ENCODE data around the gene KITLG.
A peak's percentile ranks its signal among the peaks of the same experiment; 100 is the strongest.
"Not testable (repeated sequence)": the region's sequence is repeated elsewhere in the genome, so short reads cannot be mapped to it uniquely, and the experiment has no call there.

The KITLG gene, protein sequence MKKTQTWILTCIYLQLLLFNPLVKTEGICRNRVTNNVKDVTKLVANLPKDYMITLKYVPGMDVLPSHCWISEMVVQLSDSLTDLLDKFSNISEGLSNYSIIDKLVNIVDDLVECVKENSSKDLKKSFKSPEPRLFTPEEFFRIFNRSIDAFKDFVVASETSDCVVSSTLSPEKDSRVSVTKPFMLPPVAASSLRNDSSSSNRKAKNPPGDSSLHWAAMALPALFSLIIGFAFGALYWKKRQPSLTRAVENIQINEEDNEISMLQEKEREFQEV

DNA sequence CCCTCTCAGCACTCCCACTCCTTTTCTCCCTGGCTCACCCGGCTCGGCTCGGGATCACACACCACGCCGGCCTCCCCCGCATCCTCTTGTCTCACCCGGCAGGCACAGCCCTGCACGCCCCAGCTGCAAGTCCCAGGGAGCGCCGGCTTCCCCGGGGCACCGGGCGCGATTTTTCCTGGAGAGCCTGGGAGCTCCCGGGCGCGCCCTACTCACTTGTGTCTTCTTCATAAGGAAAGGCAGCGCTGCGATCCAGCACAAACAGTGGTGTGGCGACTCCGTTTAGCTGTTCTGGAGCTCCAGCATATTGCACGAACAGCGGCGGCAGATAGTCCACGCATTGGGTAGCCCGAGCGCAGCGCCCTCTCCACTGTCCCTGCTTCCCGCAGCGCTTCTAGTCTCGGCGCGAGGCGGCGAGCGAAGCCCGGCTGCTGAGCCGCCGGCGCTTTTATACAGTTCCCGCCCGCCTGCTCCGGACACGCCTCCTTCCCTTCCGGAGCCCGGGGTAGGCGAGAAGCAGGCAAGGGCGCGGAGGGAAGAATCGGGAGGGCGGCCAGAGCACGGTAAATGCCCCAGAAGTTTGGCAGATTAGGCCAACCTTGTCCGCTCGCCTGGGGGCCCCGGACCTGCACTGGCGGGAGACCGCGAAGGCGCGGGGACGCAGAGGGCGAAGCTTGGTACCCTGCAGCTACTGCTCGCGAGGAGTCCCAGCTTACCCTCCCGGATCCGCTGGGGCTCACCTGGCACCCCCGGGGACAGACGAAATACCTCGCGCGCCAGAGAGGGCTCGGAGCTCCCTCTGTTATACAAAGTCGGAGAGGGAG lies at the start of gene KITLG:
Gene KITLG (minus strand): TSS at position 421 of the 821 bp plus-strand sequence. CDS start 193 bp downstream, at position 228.
- peak; percentile 80 for DNase-seq (ENCODE audit: extremely low spot score)
- TF ChIP-seq ZNF384 (IDR thresholded peaks at IDR 0.05) (no peak), FOXK2 (IDR thresholded peaks at IDR 0.05) (no peak), HDGF (IDR thresholded peaks at IDR 0.05; ENCODE audit: borderline replicate concordance) (no peak), FOXA1 (IDR thresholded peaks at IDR 0.05) (no peak), L3MBTL2 (conservative IDR thresholded peaks at IDR 0.05) (peak; percentile 80), BHLHE40 (IDR thresholded peaks at IDR 0.05; ENCODE audit: borderline replicate concordance) (no peak), SP1 (IDR thresholded peaks at IDR 0.05) (no peak)
- TF ChIP-seq, protein P1, sequence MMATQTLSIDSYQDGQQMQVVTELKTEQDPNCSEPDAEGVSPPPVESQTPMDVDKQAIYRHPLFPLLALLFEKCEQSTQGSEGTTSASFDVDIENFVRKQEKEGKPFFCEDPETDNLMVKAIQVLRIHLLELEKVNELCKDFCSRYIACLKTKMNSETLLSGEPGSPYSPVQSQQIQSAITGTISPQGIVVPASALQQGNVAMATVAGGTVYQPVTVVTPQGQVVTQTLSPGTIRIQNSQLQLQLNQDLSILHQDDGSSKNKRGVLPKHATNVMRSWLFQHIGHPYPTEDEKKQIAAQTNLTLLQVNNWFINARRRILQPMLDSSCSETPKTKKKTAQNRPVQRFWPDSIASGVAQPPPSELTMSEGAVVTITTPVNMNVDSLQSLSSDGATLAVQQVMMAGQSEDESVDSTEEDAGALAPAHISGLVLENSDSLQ (IDR thresholded peaks at IDR 0.05), result no peak
- ChIA-PET CTCF (interaction anchor here (0.7 to 1.0 kb wide), 4 partner anchors 8 to 1292 kb away, joined by 3 read pairs; no protein-coding TSS in a partner anchor), POLR2A (interaction anchor here (0.9 to 2.1 kb wide), 10 partner anchors 10 to 438 kb away, joined by 3 to 9 read pairs (median 4); partner anchors contain the start of genes CEP290 and TMTC3)

DNA sequence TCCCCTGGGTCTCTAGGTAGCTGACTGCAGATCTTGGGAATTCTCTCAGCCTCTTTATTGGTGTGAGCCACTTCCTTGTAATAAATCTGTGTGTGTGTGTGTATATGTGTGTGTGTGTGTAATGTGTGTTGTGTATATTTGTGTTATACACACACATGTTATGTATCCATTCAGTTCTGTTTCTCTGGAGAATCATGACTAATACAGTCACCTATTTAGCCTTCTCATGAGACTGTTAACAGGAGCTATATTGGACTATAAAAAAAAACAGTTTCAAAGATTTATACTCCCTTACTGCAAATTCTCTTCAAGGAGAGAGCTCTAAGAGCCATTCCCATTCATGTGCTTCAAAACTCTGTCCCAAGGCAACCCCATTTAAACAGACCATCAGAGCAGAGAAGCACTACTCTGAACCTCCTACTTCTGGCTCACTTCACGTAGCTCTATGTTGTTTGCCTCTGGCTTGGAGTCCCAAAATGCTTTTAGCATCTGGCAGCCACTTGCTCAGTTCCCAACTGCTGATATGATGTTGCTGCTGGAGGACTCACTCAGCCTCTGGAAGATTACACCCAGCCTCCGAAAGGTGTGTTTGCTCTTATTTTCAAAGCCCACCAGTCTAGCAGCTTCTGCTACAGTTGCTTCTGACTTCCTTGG lies 48.7 kb upstream of the KITLG start:
- no peak for DNase-seq (ENCODE audit: extremely low spot score)
- CTCF ChIA-PET, result no interaction called here
- TF ChIP-seq FOXM1 (IDR thresholded peaks at IDR 0.05; ENCODE audit: borderline replicate concordance), result no peak
- TF ChIP-seq, protein P1 (IDR thresholded peaks at IDR 0.05), result no peak
- TF ChIP-seq SUZ12 (IDR thresholded peaks at IDR 0.05), result no peak
- no peak for TF ChIP-seq TARDBP (IDR thresholded peaks at IDR 0.05)
- no peak for TF ChIP-seq CTBP1 (IDR thresholded peaks at IDR 0.05; ENCODE audit: borderline replicate concordance)
- TF ChIP-seq ELF4 (IDR thresholded peaks at IDR 0.05), result no peak
- no peak for TF ChIP-seq SP1 (IDR thresholded peaks at IDR 0.05)
- TF ChIP-seq ARNT (IDR thresholded peaks at IDR 0.05), result no peak
- no peak for TF ChIP-seq FOXA1 (IDR thresholded peaks at IDR 0.05)
- no peak for TF ChIP-seq BHLHE40 (IDR thresholded peaks at IDR 0.05; ENCODE audit: borderline replicate concordance)
- TF ChIP-seq FOXK2 (IDR thresholded peaks at IDR 0.05), result no peak
- TF ChIP-seq HDGF (IDR thresholded peaks at IDR 0.05; ENCODE audit: borderline replicate concordance), result no peak
- no peak for TF ChIP-seq L3MBTL2 (conservative IDR thresholded peaks at IDR 0.05)
- no peak for TF ChIP-seq NFRKB (IDR thresholded peaks at IDR 0.05)
- no peak for TF ChIP-seq LEF1 (IDR thresholded peaks at IDR 0.05; ENCODE audit: borderline replicate concordance)
- no peak for TF ChIP-seq ZNF384 (IDR thresholded peaks at IDR 0.05)
- POLR2A ChIA-PET, result no interaction called here

DNA sequence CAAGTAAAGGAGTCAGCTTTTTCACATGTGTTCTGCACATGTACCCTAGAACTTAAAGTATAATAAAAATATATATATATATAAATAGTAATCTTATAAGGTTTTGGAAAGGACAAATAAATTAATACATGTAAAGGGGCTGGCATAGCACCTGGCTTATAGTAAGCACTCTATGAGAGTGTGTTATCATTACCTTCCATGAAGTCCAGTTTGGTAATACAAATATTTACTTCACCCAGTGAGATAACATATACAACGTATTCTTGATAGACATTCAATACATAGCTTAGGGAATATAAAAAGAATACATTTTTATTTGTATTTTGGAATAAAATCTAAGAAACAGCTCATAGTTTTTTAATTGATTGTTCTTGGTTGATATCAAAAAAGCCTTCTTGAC lies 47.8 kb upstream of the KITLG start:
- CTCF ChIA-PET; DNase-seq (ENCODE audit: extremely low spot score); POLR2A ChIA-PET: not testable (repeated sequence)

DNA sequence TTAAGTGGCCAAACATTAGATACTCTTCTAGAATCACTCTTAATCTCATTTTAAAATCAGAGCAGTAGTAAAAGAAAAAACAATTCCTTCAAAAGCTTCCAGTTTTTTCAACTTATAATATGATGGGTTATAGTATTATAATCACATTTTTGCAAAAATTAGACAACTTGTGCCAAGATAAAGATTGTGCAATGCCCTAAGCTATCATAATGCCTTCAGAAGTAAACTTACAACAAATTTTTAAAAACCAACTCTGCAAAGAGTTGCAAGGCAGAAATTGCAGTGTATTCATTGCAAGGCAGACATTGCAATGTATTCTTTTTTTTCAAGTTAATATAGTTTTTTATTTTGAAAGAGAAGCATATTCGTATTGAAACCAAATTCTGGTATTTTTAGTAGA lies 47.2 kb upstream of the KITLG start:
- ChIA-PET CTCF (no interaction called here), POLR2A (no interaction called here)
- TF ChIP-seq BHLHE40 (IDR thresholded peaks at IDR 0.05; ENCODE audit: borderline replicate concordance) (no peak), TARDBP (IDR thresholded peaks at IDR 0.05) (no peak), FOXM1 (IDR thresholded peaks at IDR 0.05; ENCODE audit: borderline replicate concordance) (no peak), LEF1 (IDR thresholded peaks at IDR 0.05; ENCODE audit: borderline replicate concordance) (no peak), SP1 (IDR thresholded peaks at IDR 0.05) (no peak), SUZ12 (IDR thresholded peaks at IDR 0.05) (no peak)
- DNase-seq (ENCODE audit: extremely low spot score), result no peak

DNA sequence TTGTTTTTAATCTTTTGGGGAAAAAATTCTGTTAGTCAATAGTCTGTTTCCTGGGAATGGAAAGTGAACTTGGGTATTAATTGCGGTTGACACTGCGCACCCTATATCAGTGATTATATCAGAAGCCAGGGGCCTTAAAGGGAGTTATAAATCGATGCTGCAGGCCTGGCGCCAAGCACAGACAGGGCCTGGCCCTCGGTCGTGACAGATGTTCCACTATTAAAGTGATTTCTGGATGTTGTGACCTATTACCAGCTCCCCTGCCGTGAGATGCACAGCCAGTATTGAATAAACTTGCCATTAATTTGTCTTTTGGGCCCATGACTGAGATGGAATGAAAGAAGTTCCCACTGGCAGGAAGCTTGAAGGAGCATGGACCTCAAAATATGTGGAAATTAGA lies 45.1 kb upstream of the KITLG start:
- TF ChIP-seq SP1 (IDR thresholded peaks at IDR 0.05) (no peak), HDGF (IDR thresholded peaks at IDR 0.05; ENCODE audit: borderline replicate concordance) (no peak), SUZ12 (IDR thresholded peaks at IDR 0.05) (no peak), LEF1 (IDR thresholded peaks at IDR 0.05; ENCODE audit: borderline replicate concordance) (no peak), ELF4 (IDR thresholded peaks at IDR 0.05) (no peak), TARDBP (IDR thresholded peaks at IDR 0.05) (no peak), ZNF384 (IDR thresholded peaks at IDR 0.05) (no peak), FOXA1 (IDR thresholded peaks at IDR 0.05) (no peak), FOXM1 (IDR thresholded peaks at IDR 0.05; ENCODE audit: borderline replicate concordance) (no peak), NFRKB (IDR thresholded peaks at IDR 0.05) (no peak), CTBP1 (IDR thresholded peaks at IDR 0.05; ENCODE audit: borderline replicate concordance) (no peak), L3MBTL2 (conservative IDR thresholded peaks at IDR 0.05) (no peak), BHLHE40 (IDR thresholded peaks at IDR 0.05; ENCODE audit: borderline replicate concordance) (no peak), FOXK2 (IDR thresholded peaks at IDR 0.05) (no peak), ARNT (IDR thresholded peaks at IDR 0.05) (no peak)
- TF ChIP-seq, protein P1 (IDR thresholded peaks at IDR 0.05), result no peak
- DNase-seq (ENCODE audit: extremely low spot score), result no peak
- ChIA-PET CTCF (no interaction called here), POLR2A (no interaction called here)

DNA sequence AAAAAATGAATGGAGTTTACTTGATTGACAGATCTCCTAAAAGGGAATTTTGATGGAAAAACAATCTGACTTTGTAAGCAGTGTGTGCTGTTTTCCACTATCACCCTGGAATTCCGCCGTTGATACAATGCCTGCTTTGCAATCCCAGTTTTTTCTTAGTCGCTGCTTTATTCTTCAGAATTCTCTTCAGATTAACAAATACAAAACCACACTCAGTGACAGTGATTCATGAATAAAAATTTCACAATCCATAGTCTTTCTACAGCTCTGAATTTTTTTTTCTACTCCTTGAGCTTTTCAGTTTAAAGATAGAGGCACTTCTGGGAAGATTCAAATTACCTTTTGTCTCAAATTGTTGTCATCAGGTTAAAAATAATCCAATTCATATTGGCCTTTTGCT lies 44.6 kb upstream of the KITLG start:
- ChIA-PET CTCF (no interaction called here), POLR2A (no interaction called here)
- no peak for DNase-seq (ENCODE audit: extremely low spot score)
- no peak for TF ChIP-seq ARNT (IDR thresholded peaks at IDR 0.05)
- no peak for TF ChIP-seq NFRKB (IDR thresholded peaks at IDR 0.05)
- TF ChIP-seq TARDBP (IDR thresholded peaks at IDR 0.05), result no peak
- TF ChIP-seq ELF4 (IDR thresholded peaks at IDR 0.05), result no peak
- no peak for TF ChIP-seq SUZ12 (IDR thresholded peaks at IDR 0.05)
- TF ChIP-seq HDGF (IDR thresholded peaks at IDR 0.05; ENCODE audit: borderline replicate concordance), result no peak

All from HEK293T (cell line).